HEK293T (cell line): ENCODE measurements around the gene MCF2L.

Experiments used
- LEF1 ChIP-seq: fragments of 450-650 bp; IDR thresholded peaks from 2 replicates; pipeline ENCODE4 v1.6.1; 2017; ENCODE audit warnings: mild to moderate bottlenecking, borderline replicate concordance
- NFRKB ChIP-seq: fragments of 450-650 bp; IDR thresholded peaks from 2 replicates; pipeline ENCODE4 v1.6.1; 2016; ENCODE audit warnings: mild to moderate bottlenecking, moderate library complexity

DNA sequence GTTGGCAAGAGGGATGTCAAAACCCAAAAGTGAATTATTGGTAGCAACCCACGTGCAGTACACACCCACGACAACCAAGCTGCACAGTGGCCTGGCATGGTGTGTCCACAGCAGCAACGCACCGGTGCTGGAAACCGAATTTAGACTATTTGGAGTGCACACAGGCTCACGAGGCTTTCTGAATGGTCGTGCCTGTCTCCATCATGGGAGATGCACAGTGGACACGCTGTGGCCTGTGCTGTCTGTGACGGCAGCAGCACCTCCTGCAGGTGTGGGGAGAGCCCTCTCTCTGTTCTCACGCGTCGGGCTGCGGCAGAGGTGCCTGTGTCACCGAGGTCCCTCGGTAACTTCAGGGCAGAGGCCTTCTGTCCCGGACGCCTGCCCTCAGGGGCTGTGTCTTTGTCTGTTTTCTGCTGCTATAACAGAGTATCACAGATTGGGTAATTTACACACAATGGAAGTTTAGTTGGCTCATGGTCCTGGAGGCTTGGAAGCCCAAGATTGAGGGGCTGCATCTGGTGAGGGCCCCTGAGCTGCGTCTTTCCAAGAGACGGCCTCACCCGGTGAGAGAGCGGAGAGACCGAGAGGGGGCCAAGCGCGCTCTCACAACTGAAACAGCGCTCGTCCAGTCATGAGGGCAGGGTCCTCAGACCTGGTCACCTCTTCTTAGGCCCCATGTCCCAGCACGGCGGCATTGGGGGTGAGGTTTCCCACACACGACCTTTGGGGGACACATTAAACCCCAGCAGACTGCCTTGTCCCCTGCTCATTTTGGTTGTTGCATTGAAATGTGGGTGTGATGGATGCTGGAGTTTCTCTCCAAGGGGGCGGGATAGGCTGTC is 9.1 kb upstream of the MCF2L start:
- TF ChIP-seq LEF1: no peak
- no peak for TF ChIP-seq NFRKB
